Stimulated activated CD4-positive, alpha-beta T cell treated with anti-CD3 and anti-CD28 coated beads, Interleukin-1b, Interleukin-23, amount 100 ng/mL, for 24 hours (primary cell): ENCODE measurements around the gene ZAR1.
"Not testable (repeated sequence)": the region's sequence is repeated elsewhere in the genome, so short reads cannot be mapped to it uniquely, and the experiment has no call there.

Experiments used
- DNase-seq, 4 experiments: peaks; one replicate each; pipeline ENCODE4 v3.0.0-alpha.2; 2020; ENCODE audit warnings: low read depth in 4 of 4, low spot score in 1 of 4

Gene ZAR1

GRCh38 chr4:48490012-48490679, at the start of gene ZAR1:
Gene ZAR1, plus strand, starts transcription at chr4:48490252. Its CDS starts 40 bp downstream, at chr4:48490292.
- DNase-seq: no peak

- not testable (repeated sequence) for DNase-seq
Observed at GRCh38 chr4:48440914-48441313, 49.1 kb upstream of the ZAR1 start.

- DNase-seq: no peak
Observed at GRCh38 chr4:48445704-48446103, 44.3 kb upstream of the ZAR1 start.

GRCh38 chr4:48446642-48447041, 43.4 kb upstream of the ZAR1 start:
- no peak for DNase-seq

GRCh38 chr4:48449151-48449550, 40.9 kb upstream of the ZAR1 start:
- no peak for DNase-seq

- DNase-seq: no peak
Observed at GRCh38 chr4:48450740-48451139, 39.3 kb upstream of the ZAR1 start.

- DNase-seq: not testable (repeated sequence)
Observed at GRCh38 chr4:48451656-48452055, 38.4 kb upstream of the ZAR1 start.

GRCh38 chr4:48454591-48454990, 35.5 kb upstream of the ZAR1 start:
- DNase-seq: no peak

- DNase-seq: no peak
Observed at GRCh38 chr4:48461000-48461399, 29.1 kb upstream of the ZAR1 start.

- no peak for DNase-seq
Observed at GRCh38 chr4:48462363-48462762, 27.7 kb upstream of the ZAR1 start.

- DNase-seq: no peak
Observed at GRCh38 chr4:48467442-48467841, 22.6 kb upstream of the ZAR1 start.

- no peak for DNase-seq
Observed at GRCh38 chr4:48467891-48468290, 22.2 kb upstream of the ZAR1 start.

- no peak for DNase-seq
Observed at GRCh38 chr4:48470137-48470536, 19.9 kb upstream of the ZAR1 start.

- DNase-seq: no peak
Observed at GRCh38 chr4:48470570-48470969, 19.5 kb upstream of the ZAR1 start.

- no peak for DNase-seq
Observed at GRCh38 chr4:48472794-48473193, 17.3 kb upstream of the ZAR1 start.

GRCh38 chr4:48475770-48476169, 14.3 kb upstream of the ZAR1 start:
- no peak for DNase-seq

- no peak for DNase-seq
Observed at GRCh38 chr4:48478273-48478672, 11.8 kb upstream of the ZAR1 start.

- DNase-seq: no peak
Observed at GRCh38 chr4:48481581-48481980, 8.5 kb upstream of the ZAR1 start.

- DNase-seq: no peak
Observed at GRCh38 chr4:48483006-48483776, 6.9 kb upstream of the ZAR1 start, which contains the start of gene SLC10A4. Gene SLC10A4, plus strand, starts transcription at chr4:48483343. Its CDS starts 219 bp downstream, at chr4:48483562.

- DNase-seq: no peak
Observed at GRCh38 chr4:48483777-48484493, 6.1 kb upstream of the ZAR1 start.

GRCh38 chr4:48484494-48485168, 5.4 kb upstream of the ZAR1 start:
- no peak for DNase-seq

- no peak for DNase-seq
Observed at GRCh38 chr4:48489683-48490011, 405 bp upstream of the ZAR1 start.
